Measurements from ENCODE around the gene KCND2. TPM values are rescaled to one million over a fixed set of nuclear protein-coding genes. Genes with fewer than 3 reads are reported as not detected.

Gene KCND2
- under 0.01 TPM in 1 of 2 replicates, not detected in the other for total RNA-seq

DNA sequence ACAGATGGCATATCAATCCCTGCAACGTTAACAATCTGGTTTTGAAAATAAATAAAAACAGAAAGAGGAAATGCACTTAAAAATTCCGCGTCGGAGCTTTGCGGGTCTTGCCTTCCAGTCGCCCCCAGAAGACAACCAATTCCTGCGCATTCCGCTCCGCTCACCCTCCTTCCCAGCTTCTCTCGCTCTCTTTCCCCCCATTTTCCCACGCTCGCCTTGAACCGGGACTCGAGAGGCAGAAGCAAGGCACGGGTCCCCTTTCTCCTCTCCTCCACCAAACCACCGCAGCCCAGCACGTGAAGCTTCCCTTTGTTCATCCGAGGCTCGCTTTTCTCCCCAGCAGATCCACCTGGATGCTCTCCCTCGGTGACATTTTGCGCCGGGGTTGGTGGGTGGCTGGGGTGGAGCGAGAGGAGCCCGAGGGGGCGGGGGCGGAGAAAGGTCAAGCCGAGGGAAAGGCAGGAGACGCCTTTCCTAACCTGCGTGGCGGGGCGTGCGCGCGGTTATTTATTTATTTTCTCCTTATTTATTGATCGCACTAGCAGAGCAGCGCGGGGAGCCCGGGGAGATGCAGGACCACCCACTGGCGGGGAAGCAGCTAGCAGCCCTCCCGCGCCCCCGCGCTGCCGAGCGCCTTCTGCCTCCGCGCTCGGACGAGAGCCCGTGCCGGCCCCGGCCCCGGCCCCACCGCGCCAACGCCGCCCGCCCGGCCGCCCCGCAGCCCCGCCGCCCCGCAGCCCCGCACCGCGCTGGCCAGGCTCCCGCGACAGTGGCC lies at the start of gene KCND2:
KCND2 (plus strand) TSS at position 475 of the 775 bp plus-strand sequence.

